C4-2B (cell line): Measurements from ENCODE around the gene RPS16.
A peak's percentile ranks its signal among the peaks of the same experiment; 100 is the strongest.

ENCODE experiments used
- H3K27ac ChIP-seq: fragments of 450-650 bp; 2 replicates; pipeline ENCODE4 v1.5.1; 2017
- ZFX ChIP-seq: fragments of 450-650 bp; IDR thresholded peaks from 2 replicates; pipeline ENCODE4 v1.6.1; 2017
- TF ChIP-seq, protein P1 (sequence below): fragments of 450-650 bp; conservative IDR thresholded peaks from 2 replicates; pipeline ENCODE4 v1.5.1; 2017; ENCODE audit warnings: mild to moderate bottlenecking

Gene RPS16

DNA sequence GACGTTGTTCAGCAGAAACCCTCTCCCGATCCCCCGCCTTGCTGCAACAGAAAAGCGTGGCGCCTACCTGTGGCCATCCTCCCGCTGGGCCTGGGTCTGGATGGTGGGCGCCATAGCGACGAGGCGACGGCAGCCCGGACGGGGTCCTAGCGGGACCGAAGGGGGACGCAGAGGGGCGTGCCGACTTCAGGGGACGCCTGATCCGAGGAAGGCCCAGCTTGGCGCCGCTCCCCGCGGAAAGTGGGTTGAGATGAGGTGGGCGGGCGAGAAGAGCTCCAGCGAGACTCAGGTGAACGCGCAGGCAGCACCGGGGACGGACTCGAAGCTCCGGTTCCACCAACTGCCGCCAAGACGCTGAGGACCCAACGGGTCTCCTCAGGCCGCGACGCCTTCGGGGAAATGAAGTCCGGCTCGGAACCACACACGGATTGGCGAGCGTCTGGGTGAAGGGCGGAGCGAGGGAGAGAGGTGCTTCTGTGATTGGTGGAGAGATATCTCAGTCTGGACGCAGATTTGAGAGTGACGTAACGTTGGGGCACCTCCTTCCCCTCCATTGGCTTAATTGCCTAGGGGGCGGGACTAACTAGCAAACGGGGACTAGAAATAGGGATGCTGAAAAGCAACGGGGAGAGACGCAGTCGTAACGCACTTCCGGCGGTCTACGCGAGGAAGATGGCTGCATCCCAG is 44.9 kb downstream of the RPS16 start, which contains the start of the genes MED29 and PAF1:
Gene MED29 (plus strand): TSS at position 628 of the 687 bp plus-strand sequence. CDS start 45 bp downstream, at position 673.
Gene PAF1 (minus strand): TSS at position 356 of the 687 bp plus-strand sequence. CDS start 242 bp downstream, at position 114.
- peak within 1 kb of the TSS; percentile 96 for H3K27ac ChIP-seq
- TF ChIP-seq, protein P1, sequence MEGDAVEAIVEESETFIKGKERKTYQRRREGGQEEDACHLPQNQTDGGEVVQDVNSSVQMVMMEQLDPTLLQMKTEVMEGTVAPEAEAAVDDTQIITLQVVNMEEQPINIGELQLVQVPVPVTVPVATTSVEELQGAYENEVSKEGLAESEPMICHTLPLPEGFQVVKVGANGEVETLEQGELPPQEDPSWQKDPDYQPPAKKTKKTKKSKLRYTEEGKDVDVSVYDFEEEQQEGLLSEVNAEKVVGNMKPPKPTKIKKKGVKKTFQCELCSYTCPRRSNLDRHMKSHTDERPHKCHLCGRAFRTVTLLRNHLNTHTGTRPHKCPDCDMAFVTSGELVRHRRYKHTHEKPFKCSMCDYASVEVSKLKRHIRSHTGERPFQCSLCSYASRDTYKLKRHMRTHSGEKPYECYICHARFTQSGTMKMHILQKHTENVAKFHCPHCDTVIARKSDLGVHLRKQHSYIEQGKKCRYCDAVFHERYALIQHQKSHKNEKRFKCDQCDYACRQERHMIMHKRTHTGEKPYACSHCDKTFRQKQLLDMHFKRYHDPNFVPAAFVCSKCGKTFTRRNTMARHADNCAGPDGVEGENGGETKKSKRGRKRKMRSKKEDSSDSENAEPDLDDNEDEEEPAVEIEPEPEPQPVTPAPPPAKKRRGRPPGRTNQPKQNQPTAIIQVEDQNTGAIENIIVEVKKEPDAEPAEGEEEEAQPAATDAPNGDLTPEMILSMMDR = no peak
- no peak for TF ChIP-seq ZFX

DNA sequence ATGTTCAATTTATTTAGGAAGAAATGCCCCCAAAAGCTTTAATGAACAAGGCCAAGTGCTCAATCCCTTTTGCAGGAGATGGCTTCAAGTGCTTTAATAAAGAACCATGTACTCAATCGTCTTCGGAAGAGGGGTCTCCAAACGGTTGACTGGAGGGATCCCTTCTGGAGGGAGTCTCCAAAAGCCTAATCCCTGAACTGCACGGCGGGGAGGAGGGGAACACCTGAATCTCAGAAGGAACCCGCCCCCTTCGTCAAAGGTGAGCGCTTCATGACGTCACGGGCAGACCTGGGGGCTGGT is 45.3 kb downstream of the RPS16 start:
- peak overlapping the region; percentile 96 for H3K27ac ChIP-seq
- TF ChIP-seq ZFX = no peak
- TF ChIP-seq, protein P1 = no peak

DNA sequence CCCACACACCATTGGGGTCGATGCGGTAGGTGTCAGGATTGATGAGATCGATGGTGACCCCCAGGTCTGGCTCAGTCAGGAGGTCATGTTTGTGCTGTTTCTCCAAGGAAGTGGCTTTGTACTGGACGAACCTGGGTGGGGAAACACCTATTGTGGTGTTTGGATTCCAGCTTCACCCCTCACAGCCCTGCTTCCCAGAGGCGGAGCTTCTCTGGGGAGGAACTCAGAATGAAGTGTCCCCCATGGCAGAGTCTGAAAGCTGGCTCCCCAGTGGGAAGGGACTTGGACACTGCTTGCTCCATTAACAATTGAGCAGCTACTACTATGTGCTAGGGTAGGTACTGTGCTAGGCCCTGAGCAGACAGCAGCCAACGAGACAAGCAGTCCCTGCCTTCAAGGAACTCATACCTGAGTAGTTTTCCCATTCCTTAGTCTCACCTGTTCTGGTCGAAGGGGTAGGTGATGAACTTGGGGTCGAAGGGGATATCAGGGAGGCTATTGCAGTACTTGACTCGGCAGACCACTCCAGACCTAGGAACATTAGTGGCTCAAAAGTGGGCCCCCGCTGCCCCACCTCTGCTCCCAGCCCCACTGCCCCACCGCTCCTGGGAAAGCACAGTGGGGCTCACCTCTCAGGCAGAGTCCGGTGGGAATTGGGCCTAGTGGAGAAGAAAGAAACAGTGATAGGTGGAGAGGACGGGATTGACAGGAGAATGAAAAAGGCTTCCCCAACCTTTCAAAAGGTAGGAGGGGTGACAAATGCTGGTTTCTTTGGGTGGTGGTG is 45.9 kb downstream of the RPS16 start:
- peak overlapping the region; percentile 96 for H3K27ac ChIP-seq
- TF ChIP-seq, protein P1 = no peak
- no peak for TF ChIP-seq ZFX

DNA sequence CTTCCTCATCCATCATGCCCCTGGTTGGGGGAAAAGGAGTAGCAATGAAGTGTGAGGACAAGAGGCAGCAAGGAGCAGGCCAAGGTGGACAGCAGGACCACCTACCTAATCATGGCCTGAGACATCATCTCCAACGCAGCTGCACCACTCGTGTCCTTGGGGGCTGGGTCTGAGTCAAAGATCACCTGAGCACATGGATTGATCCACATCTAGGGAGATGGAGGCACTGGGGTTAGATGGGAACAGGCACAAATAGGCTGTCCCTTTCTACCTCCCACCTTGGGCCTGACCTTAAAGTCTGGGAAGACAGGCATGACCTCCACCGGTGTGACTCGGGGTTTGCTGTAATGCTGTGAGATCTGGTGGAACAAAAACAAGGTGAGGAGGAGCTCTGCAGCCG is 47.1 kb downstream of the RPS16 start:
- no peak for TF ChIP-seq ZFX
- TF ChIP-seq, protein P1 = no peak
- no peak overlapping the region for H3K27ac ChIP-seq

DNA sequence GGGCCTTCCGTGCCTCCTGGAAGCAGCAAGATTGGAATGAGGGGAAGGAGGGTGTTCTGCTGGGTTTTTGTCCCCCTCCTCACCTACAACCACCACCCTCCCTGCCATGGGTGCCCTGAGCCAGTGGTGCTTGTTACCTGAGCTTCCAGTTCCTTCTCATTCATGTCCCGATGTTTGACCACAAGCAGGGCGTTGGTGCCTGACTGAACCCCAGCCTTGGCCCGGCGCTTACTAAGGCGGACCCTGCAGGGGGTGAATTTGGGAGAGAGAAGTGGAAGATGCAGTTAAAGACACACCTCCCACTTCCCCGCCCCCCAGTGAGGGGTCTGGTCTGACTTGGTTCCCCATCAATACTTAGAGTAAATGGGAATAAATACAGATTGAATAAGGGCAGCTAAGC is 49.2 kb downstream of the RPS16 start:
- H3K27ac ChIP-seq = no peak overlapping the region
- TF ChIP-seq, protein P1 = no peak
- no peak for TF ChIP-seq ZFX

DNA sequence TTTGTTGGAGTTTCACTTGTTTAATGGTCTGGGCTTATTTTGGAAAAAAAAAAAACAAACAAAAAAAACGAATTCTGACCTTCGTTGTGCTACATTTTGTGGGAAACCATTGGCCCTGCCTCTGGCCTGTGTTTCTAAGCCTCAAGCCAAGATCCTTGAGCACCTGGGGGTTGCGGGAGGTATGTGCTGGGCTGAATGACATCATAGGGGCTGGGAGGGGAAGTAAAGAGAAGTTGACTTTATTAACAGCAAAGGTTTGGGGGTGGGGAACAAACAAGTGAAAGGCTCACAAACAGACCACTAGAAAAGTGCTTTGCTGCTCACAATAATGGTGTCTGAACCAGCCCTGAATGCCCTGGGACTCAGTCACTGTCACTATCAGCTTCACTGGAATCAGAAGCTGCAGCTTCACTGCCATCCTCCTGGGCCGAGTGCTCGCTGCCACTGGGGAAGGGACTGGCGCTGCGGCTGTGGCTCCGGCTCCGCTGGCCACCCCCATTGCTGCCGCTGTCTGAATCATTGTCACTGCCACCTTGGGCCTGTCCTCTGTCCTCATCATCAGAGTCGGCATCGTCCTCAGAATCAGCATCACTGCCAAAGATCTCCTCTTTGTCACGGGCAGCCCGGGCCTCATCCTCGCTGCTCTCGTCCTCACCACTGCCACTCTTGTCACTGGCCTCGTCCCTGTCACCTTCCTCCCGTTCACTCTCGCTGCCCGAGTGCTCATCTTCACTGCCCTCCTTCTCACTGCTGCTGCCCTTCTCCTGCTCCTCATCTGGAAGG is 49.9 kb downstream of the RPS16 start:
- H3K27ac ChIP-seq = no peak overlapping the region
- no peak for TF ChIP-seq ZFX
- TF ChIP-seq, protein P1 = no peak
